ENCODE data around the gene TBC1D1. TPM values are rescaled to one million over a fixed set of nuclear protein-coding genes. Genes with fewer than 3 reads are reported as not detected.

TBC1D1 gene
- polyA plus RNA-seq, 1 donor (not counting 4 experiments of a cell fraction or from before 2014, with no cell fraction given) = 32.5 TPM

DNA sequence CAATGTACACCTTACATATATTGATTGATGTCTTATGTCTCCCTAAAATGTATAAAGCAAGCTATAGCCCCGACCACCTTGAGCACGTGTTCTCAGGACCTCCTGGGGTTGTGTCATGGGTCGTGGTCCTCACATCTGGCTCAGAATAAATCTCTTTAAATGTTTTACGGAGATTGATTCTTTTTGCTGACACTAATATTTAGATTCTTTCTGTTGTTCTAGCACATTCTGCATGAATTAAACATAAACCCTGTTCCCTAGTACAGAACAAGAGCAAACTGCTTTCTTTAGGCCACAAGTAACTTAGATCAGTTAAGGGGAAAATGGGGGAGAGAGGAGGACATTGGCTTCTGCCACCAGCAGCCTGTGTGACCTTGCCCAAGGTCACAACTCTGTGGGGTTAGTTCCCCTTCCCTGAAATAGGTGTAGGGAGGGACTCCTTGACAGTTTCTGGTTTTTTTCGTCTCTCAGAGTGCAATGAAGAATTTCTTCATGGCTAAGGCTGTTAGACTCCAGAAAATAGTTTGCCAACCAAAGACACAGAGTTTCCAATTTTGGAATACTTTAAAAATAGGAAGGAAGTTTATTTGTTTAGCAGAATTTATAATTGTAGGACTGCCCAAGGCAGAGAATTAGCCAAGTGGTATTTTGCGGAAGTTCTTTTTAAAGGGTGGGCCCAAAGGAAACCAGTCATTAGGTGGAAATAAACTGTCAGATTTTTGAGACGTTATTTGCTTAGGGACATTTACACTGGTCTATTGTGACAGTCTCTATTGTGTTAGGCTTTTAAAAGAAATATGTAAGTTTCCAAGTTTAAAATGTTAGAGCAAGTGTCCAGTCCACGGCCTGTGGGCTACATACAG lies 98.7 kb downstream of the TBC1D1 start:
- no peaks in the 10 kb centered on the region for H3K9me3 ChIP-seq (ENCODE audit: control insufficient read depth, low read depth, low read length)
- H3K36me3 ChIP-seq (ENCODE audit: control insufficient read depth in 2 of 2, extremely low read depth in 1 of 2, insufficient read depth in 2 of 2, low read length in 2 of 2) = no peaks in the 10 kb centered on the region
- H3K27me3 ChIP-seq (ENCODE audit: control insufficient read depth, extremely low read depth, insufficient read depth, low read length) = no peaks in the 10 kb centered on the region
- dilution Hi-C loops (cut with MboI; ENCODE audit: extremely low pct_ligation_motif_present, low sequenced_read_pairs) = no loop called here
- no peaks in the 10 kb centered on the region for H3K9me1 ChIP-seq (ENCODE audit: control insufficient read depth, extremely low read depth, insufficient read depth, low read length)
- DNase-seq (ENCODE audit: low read depth, low spot score) (no peak), FAIRE-seq (no peak)
- no peak overlapping the region for H3K27ac ChIP-seq (ENCODE audit: control insufficient read depth, insufficient read depth, low read length)
- H4K20me1 ChIP-seq (ENCODE audit: control insufficient read depth, extremely low read depth, insufficient read depth, low read length) = no peaks in the 10 kb centered on the region
- H3K4me1 ChIP-seq (ENCODE audit: control insufficient read depth, extremely low read depth, insufficient read depth, low read length) = no peaks in the 10 kb centered on the region
- peaks cover 13% of the 10 kb centered on the region for H3K79me2 ChIP-seq (ENCODE audit: control insufficient read depth, insufficient read depth, low read length)
- H3K4me2 ChIP-seq (ENCODE audit: control insufficient read depth, extremely low read depth, insufficient read depth, low read depth, low read length) = no peak overlapping the region
- TF ChIP-seq EZH2 (IDR thresholded peaks at IDR 0.05; ENCODE audit: low read length) = no peak
- TF ChIP-seq, protein P1, sequence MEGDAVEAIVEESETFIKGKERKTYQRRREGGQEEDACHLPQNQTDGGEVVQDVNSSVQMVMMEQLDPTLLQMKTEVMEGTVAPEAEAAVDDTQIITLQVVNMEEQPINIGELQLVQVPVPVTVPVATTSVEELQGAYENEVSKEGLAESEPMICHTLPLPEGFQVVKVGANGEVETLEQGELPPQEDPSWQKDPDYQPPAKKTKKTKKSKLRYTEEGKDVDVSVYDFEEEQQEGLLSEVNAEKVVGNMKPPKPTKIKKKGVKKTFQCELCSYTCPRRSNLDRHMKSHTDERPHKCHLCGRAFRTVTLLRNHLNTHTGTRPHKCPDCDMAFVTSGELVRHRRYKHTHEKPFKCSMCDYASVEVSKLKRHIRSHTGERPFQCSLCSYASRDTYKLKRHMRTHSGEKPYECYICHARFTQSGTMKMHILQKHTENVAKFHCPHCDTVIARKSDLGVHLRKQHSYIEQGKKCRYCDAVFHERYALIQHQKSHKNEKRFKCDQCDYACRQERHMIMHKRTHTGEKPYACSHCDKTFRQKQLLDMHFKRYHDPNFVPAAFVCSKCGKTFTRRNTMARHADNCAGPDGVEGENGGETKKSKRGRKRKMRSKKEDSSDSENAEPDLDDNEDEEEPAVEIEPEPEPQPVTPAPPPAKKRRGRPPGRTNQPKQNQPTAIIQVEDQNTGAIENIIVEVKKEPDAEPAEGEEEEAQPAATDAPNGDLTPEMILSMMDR (optimal IDR thresholded peaks at IDR 0.05 in 1 of 3, IDR thresholded peaks at IDR 0.05 in 1 of 3, conservative IDR thresholded peaks at IDR 0.05 in 1 of 3; ENCODE audit: extremely low read depth in 1 of 3, insufficient read depth in 2 of 3, low read length in 3 of 3) = no peak
- no peak overlapping the region for H3K4me3 ChIP-seq (ENCODE audit: control insufficient read depth in 2 of 3, extremely low read depth in 1 of 3, insufficient read depth in 2 of 3, low read depth in 1 of 3, low read length in 3 of 3)
- H2AFZ ChIP-seq (ENCODE audit: control insufficient read depth, low read length) = no peak overlapping the region
- no peak overlapping the region for H3K9ac ChIP-seq (ENCODE audit: control insufficient read depth, extremely low read depth, insufficient read depth, low read length)

DNA sequence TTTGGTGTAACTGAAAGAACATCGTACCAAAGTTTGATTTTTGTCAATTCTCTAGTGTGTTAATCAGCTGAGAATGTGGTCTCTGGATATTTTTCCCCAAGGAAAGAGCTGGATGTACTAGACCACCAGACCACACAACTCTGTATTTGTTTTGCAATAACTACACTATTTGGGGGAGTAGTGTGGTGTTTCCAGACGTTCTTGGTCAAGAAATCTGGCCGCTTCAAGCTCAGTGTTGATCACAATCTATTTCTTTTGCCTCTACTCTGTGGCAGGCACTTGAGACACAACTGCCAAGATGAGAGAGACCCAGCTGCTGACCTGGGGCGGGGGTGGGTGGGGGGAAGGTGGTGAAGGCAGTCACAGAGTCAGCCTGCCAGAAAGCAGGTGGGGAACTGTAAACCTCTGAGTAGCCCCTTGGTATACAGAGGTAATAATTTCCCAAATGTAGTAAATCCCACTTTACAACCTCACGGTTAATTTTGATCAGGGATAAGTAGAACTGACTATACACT lies 99.9 kb downstream of the TBC1D1 start:
- H3K4me1 ChIP-seq (ENCODE audit: control insufficient read depth, extremely low read depth, insufficient read depth, low read length) = no peaks in the 10 kb centered on the region
- FAIRE-seq = no peak
- H3K36me3 ChIP-seq (ENCODE audit: control insufficient read depth in 2 of 2, extremely low read depth in 1 of 2, insufficient read depth in 2 of 2, low read length in 2 of 2) = no peaks in the 10 kb centered on the region
- no peak overlapping the region for H3K27ac ChIP-seq (ENCODE audit: control insufficient read depth, insufficient read depth, low read length)
- no peaks in the 10 kb centered on the region for H4K20me1 ChIP-seq (ENCODE audit: control insufficient read depth, extremely low read depth, insufficient read depth, low read length)
- no peaks in the 10 kb centered on the region for H3K9me1 ChIP-seq (ENCODE audit: control insufficient read depth, extremely low read depth, insufficient read depth, low read length)
- H3K27me3 ChIP-seq (ENCODE audit: control insufficient read depth, extremely low read depth, insufficient read depth, low read length) = no peaks in the 10 kb centered on the region
- H3K79me2 ChIP-seq (ENCODE audit: control insufficient read depth, insufficient read depth, low read length) = peaks cover 9% of the 10 kb centered on the region
- dilution Hi-C loops (cut with MboI; ENCODE audit: extremely low pct_ligation_motif_present, low sequenced_read_pairs) = no loop called here
- H3K4me2 ChIP-seq (ENCODE audit: control insufficient read depth, extremely low read depth, insufficient read depth, low read depth, low read length) = no peak overlapping the region
- no peak overlapping the region for H3K9ac ChIP-seq (ENCODE audit: control insufficient read depth, extremely low read depth, insufficient read depth, low read length)
- H3K9me3 ChIP-seq (ENCODE audit: control insufficient read depth, low read depth, low read length) = no peaks in the 10 kb centered on the region
- no peak overlapping the region for H2AFZ ChIP-seq (ENCODE audit: control insufficient read depth, low read length)
- no peak for TF ChIP-seq EZH2 (IDR thresholded peaks at IDR 0.05; ENCODE audit: low read length)
- TF ChIP-seq, protein P1 (optimal IDR thresholded peaks at IDR 0.05 in 1 of 3, IDR thresholded peaks at IDR 0.05 in 1 of 3, conservative IDR thresholded peaks at IDR 0.05 in 1 of 3; ENCODE audit: extremely low read depth in 1 of 3, insufficient read depth in 2 of 3, low read length in 3 of 3) = no peak
- no peak for DNase-seq (ENCODE audit: low read depth, low spot score)
- no peak overlapping the region for H3K4me3 ChIP-seq (ENCODE audit: control insufficient read depth in 2 of 3, extremely low read depth in 1 of 3, insufficient read depth in 2 of 3, low read depth in 1 of 3, low read length in 3 of 3)

All from keratinocyte (primary cell).